ENCODE measurements around the gene VARS1. TPM values are rescaled to one million over a fixed set of nuclear protein-coding genes. Genes with fewer than 3 reads are reported as not detected.

Gene VARS1
- total RNA-seq, 2 experiments from 2014 or later, result 68.2 to 75.3 TPM

DNA sequence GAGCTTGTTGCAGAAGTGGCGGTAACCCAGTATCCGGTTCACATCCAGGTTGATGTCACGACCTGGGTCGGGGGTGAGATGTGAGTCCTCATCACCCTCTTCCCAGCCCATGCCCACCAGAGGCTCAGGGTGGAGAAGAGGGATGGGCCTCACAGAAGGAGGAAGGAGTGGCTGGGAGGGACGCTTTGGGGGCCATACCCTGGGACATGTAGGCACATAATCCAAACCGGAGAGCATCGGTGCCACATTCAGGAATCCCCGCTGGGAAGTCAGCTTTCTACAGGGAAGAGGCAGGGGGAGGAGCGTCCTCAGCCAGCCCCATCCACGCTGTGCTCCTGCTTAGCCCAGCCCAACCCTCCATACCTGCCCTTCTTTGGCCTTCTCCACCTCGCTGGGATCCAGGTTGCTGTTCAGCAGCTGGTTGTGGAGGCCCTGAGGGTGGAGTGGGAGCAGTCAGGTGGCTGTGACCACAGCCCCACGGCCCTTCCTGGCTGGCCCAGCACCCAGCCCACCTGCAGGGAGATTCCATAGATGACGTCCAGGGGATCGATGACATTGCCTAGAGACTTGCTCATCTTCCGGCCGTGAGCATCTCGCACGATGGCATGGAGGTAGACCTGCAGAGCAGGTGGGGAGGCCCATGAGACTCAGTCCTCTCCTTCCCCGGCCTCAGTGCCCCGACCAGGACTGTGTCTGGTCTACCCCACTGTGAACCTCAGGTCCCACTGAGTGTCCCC, 14.9 kb downstream of the VARS1 start:
- Mint-ChIP-seq H3K36me3 (peaks cover 14% of the 10 kb centered on the region), H3K27ac (no peak overlapping the region), H3K27me3 (no peaks in the 10 kb centered on the region), H3K9me3 (no peaks in the 10 kb centered on the region), H3K4me1 (peaks cover 13% of the 10 kb centered on the region), H3K4me3 (no peak overlapping the region)
- ATAC-seq (ENCODE audit: low read depth) (no peak), DNase-seq (no peak)
- POLR2A ChIA-PET, result interaction anchor here (1.0 to 1.4 kb wide), 3 partner anchors 11 to 55 kb away, joined by 3 to 4 read pairs (median 4); no protein-coding TSS in a partner anchor

DNA sequence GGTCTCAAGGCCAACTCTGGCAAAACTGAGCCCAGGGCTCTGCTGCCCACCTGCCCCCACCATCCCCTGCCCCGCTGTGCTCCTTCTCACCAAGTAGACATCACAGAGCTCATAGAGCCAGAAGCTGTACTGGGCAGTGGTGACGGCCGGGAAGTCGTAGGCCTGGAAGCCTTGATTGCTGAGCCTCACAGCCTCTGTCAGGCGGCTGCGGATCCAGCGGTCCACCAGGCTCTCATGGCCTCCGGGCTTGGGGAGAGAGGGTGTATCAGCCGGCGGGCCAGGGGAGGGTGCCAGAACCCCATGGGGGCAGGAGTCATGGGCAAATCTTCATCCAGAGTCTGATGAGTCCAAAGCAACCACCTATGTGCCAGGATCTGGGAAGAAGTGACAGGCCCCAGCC, 15.6 kb downstream of the VARS1 start:
- no peaks in the 10 kb centered on the region for H3K27me3 Mint-ChIP-seq
- no peak for ATAC-seq (ENCODE audit: low read depth)
- POLR2A ChIA-PET, result interaction anchor here (1.0 kb wide), 1 partner anchor 56 kb away, joined by 4 read pairs; no protein-coding TSS in a partner anchor
- no peak overlapping the region for H3K27ac Mint-ChIP-seq
- no peak overlapping the region for H3K4me3 Mint-ChIP-seq
- DNase-seq, result no peak
- H3K9me3 Mint-ChIP-seq, result no peaks in the 10 kb centered on the region
- H3K36me3 Mint-ChIP-seq, result peaks cover 14% of the 10 kb centered on the region
- H3K4me1 Mint-ChIP-seq, result peaks cover 19% of the 10 kb centered on the region

DNA sequence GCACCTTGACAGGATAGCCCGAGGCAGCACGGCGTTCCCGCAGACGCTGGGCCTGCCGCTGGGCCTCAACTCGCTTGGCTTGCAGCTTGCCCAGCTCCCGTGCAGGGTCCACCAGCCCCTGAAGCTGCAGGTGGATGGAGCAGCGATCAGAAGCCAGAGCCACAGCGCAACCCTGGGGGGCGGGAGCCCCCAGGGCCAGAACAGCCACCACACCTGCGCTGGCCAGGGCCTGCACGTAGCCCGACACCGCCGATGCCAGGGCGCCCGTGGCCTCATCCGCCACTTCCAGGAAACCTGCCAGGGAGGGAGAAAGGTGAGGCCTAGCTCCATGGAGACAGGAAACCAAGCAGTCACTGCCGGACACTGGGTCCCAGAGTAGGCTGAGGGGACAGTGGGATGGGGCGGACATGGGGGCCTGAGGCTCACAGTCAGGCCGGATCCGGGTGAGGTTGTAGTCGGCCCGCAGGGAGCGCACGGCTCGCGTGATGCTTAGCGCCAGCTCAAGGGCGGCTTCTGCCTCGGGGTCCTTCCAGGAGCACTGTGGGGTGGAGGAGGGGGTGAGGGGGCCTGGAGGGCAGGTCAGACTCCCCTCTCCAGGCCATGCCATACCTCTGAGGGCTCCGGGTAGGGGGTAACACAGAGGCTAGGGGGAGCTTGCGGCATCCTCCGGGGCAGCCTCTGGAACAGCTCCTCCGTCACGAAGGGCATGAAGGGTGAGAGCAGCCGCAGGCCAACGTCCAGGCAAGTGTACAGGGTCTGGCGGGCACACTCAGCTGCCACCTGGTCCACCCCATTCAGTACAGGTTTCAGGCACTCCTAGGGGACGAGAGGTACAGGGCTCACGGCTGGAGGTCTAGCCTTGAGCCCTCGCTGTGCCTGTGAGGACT, 16.3 kb downstream of the VARS1 start:
- ATAC-seq (ENCODE audit: low read depth) (no peak), DNase-seq (no peak)
- Mint-ChIP-seq H3K36me3 (peaks cover 9% of the 10 kb centered on the region), H3K4me3 (no peak overlapping the region), H3K27me3 (no peaks in the 10 kb centered on the region), H3K27ac (no peak overlapping the region), H3K9me3 (no peaks in the 10 kb centered on the region), H3K4me1 (peaks cover 19% of the 10 kb centered on the region)
- POLR2A ChIA-PET, result interaction anchor here (0.7 to 1.0 kb wide), 2 partner anchors 42 to 56 kb away, joined by 3 to 4 read pairs; partner anchors contain the start of gene CLIC1

DNA sequence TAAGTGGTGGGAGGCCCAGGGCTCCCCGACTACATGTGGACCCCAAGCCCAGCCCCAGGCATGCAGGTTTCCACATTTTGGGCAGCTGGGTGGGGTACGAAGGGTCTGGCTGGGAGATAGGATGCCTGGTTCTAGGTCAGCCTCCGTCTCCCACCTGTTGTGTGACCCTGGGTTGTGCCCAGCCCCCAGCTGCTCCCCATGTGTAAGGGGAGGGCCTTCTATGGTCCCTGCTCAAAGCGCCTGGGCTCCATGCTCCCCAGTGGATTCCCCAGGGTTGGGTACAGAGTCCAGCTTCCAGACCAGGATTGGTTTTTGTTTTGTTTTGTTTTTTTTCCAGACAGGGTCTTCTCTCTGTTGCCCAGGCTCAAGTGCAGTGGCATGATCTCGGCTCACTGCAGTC, 17.4 kb downstream of the VARS1 start:
- H3K36me3 Mint-ChIP-seq, result peaks cover 5% of the 10 kb centered on the region
- H3K27ac Mint-ChIP-seq, result peak overlapping the region; percentile 16
- ATAC-seq (ENCODE audit: low read depth), result no peak

DNA sequence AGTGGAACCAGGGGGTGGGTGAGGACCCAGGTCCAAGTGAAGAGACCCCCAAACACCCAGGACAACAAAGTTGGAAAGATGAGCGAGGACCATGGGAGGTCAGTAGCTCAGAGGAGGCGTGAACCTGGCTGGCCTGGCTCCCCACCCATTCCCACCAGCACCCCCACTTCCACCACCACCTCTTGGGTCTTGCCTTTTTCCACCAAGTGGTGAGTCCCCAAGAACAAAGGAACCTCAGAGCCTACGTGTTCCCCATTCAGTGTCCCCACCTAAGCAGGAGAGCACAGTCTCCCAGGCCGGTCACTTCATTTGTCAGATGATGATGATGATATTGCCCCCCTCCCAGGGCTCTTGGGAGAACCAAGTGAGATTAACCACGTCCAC, 17.9 kb downstream of the VARS1 start:
- Mint-ChIP-seq H3K36me3 (peaks cover 2% of the 10 kb centered on the region), H3K27me3 (no peaks in the 10 kb centered on the region), H3K9me3 (no peaks in the 10 kb centered on the region), H3K4me3 (no peak overlapping the region), H3K4me1 (peaks cover 22% of the 10 kb centered on the region), H3K27ac (peak overlapping the region; percentile 87)
- POLR2A ChIA-PET, result interaction anchor here (0.5 to 2.2 kb wide), 6 partner anchors 9 to 97 kb away, joined by 3 to 7 read pairs (median 4); partner anchors contain the start of genes LSM2, LY6G5C and MSH5
- no peak for DNase-seq
- ATAC-seq (ENCODE audit: low read depth), result no peak

More for the DNA sequence above, 17.4 kb downstream of the VARS1 start:
- no peaks in the 10 kb centered on the region for H3K9me3 Mint-ChIP-seq
- H3K4me3 Mint-ChIP-seq, result no peak overlapping the region
- no peak for DNase-seq
- POLR2A ChIA-PET, result interaction anchor here (1.3 to 2.2 kb wide), 2 partner anchors 9 to 18 kb away, joined by 3 to 7 read pairs; no protein-coding TSS in a partner anchor
- no peaks in the 10 kb centered on the region for H3K27me3 Mint-ChIP-seq
- H3K4me1 Mint-ChIP-seq, result peaks cover 19% of the 10 kb centered on the region

DNA sequence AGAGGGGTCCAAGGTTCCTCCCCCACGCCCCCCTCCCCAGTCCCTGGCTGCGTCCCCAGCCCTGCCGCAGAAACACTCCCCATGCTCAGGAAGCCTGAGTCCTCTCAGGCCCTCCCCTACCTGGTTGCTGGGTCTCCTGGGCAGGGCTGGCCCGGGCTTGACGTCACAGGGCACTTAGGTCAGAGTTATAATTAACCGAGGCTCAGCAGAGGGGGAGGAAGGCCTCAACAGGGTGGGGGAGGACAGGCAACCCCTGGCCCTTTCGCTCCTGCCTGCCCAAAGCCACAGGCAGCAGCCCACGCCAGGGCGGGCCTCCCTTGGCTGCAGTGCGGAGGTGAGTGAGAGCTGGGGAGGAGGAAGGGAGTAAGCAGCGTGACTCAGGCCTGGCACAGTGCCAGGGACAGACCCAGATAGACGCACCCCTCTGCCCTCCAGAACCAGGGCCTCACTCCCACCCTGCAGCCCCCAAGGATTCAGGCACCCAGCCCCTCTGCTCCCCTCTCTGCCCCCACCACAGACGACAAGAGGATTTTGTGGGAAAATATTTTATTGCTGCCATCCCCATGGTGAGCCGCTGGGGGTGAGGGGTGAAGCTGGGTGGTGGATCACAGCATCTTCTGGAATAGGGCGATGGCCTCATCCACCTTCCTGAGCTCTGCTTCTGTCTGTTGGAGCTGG, 18.4 kb downstream of the VARS1 start, which contains the start of gene VWA7:
TSS of gene VWA7 (minus strand) at position 340 of the 678 bp plus-strand sequence. CDS start 549 bp downstream, outside the sequence.
- peak within 1 kb of the TSS; percentile 69 for H3K4me3 Mint-ChIP-seq
- peak within 1 kb of the TSS; percentile 87 for H3K27ac Mint-ChIP-seq
- peaks cover 1% of the 10 kb centered on the region for H3K36me3 Mint-ChIP-seq
- H3K9me3 Mint-ChIP-seq, result no peaks in the 10 kb centered on the region
- POLR2A ChIA-PET, result interaction anchor here (0.5 to 2.2 kb wide), 8 partner anchors 10 to 96 kb away, joined by 3 to 7 read pairs (median 4); partner anchors contain the start of genes HSPA1A, HSPA1L, LSM2 and LY6G5C
- DNase-seq, result peak; percentile 72
- ATAC-seq (ENCODE audit: low read depth), result peak; percentile 77
- H3K27me3 Mint-ChIP-seq, result no peaks in the 10 kb centered on the region
- H3K4me1 Mint-ChIP-seq, result peaks cover 25% of the 10 kb centered on the region

DNA sequence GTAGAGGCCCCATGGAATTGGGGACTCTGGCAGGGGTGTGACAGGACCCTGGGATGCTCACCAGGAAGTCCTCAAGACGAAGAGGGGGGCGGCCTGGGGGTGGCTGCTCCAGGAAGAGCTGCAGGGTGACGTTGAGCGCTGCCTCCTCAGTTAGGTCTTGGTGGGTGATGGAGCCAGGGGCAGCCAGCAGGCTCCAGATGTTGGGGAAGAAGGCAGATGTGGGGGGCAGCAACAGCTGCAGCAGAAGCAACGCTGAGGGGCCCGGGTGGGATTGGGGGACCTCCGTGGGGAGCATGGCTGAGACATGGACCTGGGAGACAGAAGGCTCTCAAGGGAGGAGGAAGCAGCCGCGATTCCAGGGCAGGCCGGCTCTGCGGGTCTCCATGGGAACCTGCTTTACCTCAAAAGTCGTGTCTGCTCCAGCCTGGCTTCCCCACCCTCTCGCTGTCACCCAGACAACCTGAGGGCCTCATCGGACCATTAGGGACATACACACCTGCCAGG, 19.0 kb downstream of the VARS1 start:
- H3K36me3 Mint-ChIP-seq, result peaks cover 2% of the 10 kb centered on the region
- peaks cover 27% of the 10 kb centered on the region for H3K4me1 Mint-ChIP-seq
- peak; percentile 28 for ATAC-seq (ENCODE audit: low read depth)
- H3K27me3 Mint-ChIP-seq, result no peaks in the 10 kb centered on the region
- H3K4me3 Mint-ChIP-seq, result peak overlapping the region; percentile 69
- POLR2A ChIA-PET, result interaction anchor here (1.0 to 2.2 kb wide), 5 partner anchors 20 to 41 kb away, joined by 3 to 7 read pairs (median 3); partner anchors contain the start of genes HSPA1A, HSPA1L and LSM2
- peak overlapping the region; percentile 87 for H3K27ac Mint-ChIP-seq
- DNase-seq, result no peak
- H3K9me3 Mint-ChIP-seq, result no peaks in the 10 kb centered on the region

DNA sequence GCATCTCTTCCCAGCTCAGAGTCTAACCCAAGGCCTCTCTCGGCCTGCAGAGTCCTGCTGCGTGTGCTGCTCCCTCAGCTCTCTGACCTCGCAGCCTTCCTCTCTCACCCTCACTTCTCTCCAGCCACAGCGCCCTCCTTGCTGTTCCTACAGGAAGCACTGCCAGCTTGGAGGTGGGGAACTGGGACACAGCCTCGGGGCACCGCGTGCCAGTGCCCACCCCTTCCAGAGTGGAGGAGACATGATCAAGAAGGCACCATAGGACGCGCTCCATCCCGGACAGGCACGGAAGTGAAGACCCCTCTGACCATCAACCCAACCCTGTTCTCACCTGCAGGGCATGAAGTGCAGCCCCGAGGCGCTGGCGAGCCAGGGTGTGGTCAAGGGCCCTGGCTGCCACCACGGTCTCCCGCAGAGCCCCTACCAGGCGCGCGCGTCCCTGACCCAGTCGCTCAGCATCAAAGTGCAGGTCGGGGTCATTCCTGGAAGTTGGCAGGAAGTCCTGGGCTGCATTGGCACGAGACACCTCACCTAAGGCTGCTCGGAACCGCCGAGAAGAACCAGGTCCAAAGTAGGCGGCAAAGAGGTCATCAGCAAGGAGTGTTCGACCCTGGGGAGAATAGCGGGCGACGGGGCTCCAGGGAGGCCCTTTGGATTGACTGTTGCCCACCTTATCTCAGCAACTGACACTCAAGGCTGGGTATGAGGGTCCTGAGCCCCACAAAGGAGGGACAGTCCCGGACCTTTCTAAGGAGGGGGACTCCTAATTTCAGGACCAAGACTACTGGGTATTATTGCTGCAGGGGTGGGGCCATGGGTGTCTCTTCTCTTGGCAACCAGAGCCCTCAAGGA, 19.7 kb downstream of the VARS1 start:
- POLR2A ChIA-PET, result interaction anchor here (1.0 to 1.4 kb wide), 4 partner anchors 9 to 40 kb away, joined by 3 to 5 read pairs (median 3); partner anchors contain the start of genes HSPA1A, HSPA1L and LSM2
- peaks cover 33% of the 10 kb centered on the region for H3K4me1 Mint-ChIP-seq
- H3K36me3 Mint-ChIP-seq, result peaks cover 2% of the 10 kb centered on the region
- H3K4me3 Mint-ChIP-seq, result peak overlapping the region; percentile 69
- H3K27me3 Mint-ChIP-seq, result no peaks in the 10 kb centered on the region
- H3K27ac Mint-ChIP-seq, result peak overlapping the region; percentile 87
- no peaks in the 10 kb centered on the region for H3K9me3 Mint-ChIP-seq
- ATAC-seq (ENCODE audit: low read depth), result no peak
- DNase-seq, result no peak

DNA sequence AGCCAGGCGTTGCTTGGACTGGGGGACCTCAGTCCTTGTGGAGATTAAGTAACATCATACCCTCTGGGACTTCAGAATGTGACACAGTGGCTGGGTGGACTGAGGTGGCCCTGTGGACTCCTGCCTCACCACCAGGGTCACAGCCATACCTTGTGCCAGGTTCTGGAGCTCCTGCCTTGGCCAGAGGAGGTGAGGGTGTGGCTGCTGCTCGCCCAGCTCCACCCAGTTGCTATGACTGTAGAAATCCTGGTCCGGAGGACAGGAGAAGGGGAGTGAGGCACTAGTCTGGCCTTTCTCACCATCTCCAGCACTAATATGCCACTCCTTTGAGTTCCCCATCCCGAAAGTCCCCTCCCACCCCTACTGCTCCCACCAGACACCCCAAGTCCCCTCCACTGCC, 20.4 kb downstream of the VARS1 start:
- Mint-ChIP-seq H3K9me3 (no peaks in the 10 kb centered on the region), H3K4me1 (peaks cover 33% of the 10 kb centered on the region), H3K27me3 (no peaks in the 10 kb centered on the region), H3K4me3 (no peak overlapping the region), H3K36me3 (peaks cover 2% of the 10 kb centered on the region), H3K27ac (peak overlapping the region; percentile 80)
- ATAC-seq (ENCODE audit: low read depth) (no peak), DNase-seq (no peak)
- POLR2A ChIA-PET, result interaction anchor here (0.8 to 1.4 kb wide), 3 partner anchors 9 to 34 kb away, joined by 3 to 5 read pairs (median 4); partner anchors contain the start of gene VARS1

DNA sequence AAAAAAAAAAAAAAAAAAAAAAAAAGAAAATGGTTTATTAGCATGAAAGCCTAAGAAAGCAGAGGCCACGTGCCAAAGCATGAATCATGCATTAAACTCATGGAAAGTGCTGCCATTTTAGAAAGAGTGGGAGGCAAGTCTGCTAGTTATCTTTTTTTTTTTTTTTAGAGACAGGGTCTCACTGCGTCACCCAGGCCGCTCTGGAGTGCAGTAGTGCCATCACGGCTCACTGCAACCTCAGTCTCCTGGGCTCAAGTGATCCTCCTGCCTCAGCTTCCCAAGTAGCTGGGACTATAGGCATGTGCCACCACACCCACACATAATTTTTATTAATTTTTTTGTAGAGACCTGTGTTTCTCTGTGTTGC, 23.6 kb downstream of the VARS1 start:
- no peak for DNase-seq
- H3K27ac Mint-ChIP-seq, result peak overlapping the region; percentile 78
- peaks cover 34% of the 10 kb centered on the region for H3K4me1 Mint-ChIP-seq
- no peaks in the 10 kb centered on the region for H3K27me3 Mint-ChIP-seq
- peak overlapping the region; percentile 37 for H3K4me3 Mint-ChIP-seq
- ATAC-seq (ENCODE audit: low read depth), result no peak
- POLR2A ChIA-PET, result interaction anchor here (0.8 to 4.9 kb wide), 5 partner anchors 23 to 202 kb away, joined by 3 to 57 read pairs (median 5); partner anchors contain the start of genes CLIC1 and MSH5
- peaks cover 15% of the 10 kb centered on the region for H3K36me3 Mint-ChIP-seq
- H3K9me3 Mint-ChIP-seq, result no peaks in the 10 kb centered on the region

DNA sequence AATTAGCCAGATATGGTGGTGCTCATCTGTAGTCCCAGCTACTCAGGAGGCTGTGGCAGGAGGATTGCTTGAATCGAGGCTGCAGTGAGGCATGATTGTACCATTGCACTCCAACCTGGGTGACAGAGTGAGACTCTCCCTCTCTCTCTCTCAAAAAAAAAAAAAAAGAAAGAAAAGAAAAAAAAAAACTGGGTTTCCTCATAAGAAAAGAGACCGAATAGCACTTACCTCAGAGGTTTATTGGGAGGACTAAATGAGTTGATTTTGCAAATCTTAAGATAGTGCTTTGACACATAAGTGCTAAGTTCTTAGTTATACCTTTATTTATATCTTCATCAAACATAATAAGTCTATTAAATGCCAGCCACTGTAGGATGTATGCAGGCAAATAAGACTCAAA, 24.7 kb downstream of the VARS1 start:
- ATAC-seq (ENCODE audit: low read depth), result no peak
- Mint-ChIP-seq H3K27ac (peak overlapping the region; percentile 70), H3K4me3 (no peak overlapping the region), H3K27me3 (no peaks in the 10 kb centered on the region), H3K9me3 (no peaks in the 10 kb centered on the region), H3K4me1 (peaks cover 29% of the 10 kb centered on the region), H3K36me3 (peaks cover 17% of the 10 kb centered on the region)
- no peak for DNase-seq
- POLR2A ChIA-PET, result interaction anchor here (0.6 to 4.9 kb wide), 10 partner anchors 10 to 47 kb away, joined by 3 to 57 read pairs (median 5); partner anchors contain the start of genes CLIC1, DDAH2, LSM2 and MSH5

Data from activated naive CD8-positive, alpha-beta T cell treated with anti-CD3 and anti-CD28 coated beads, Interleukin-2, amount 10 ng/mL, durations not matched to agents 7 days and 5 days (primary cell).